GM21786 (cell line): ENCODE results near the gene GNG5.
"Not testable (repeated sequence)": the region's sequence is repeated elsewhere in the genome, so short reads cannot be mapped to it uniquely, and the experiment has no call there.

ENCODE experiments used
- ATAC-seq: cut with Tn5 transposase; IDR thresholded peaks from one replicate; pipeline ENCODE4 v1.9.1; 2021; ENCODE audit not compliant: unreplicated experiment

The GNG5 gene

GRCh38 chr1:84489766-84490165 is 16.6 kb downstream of the GNG5 start:
- ATAC-seq: no peak

- ATAC-seq: no peak
Measured at GRCh38 chr1:84488107-84488506, 18.3 kb downstream of the GNG5 start.

- no peak for ATAC-seq
Measured at GRCh38 chr1:84481317-84481716, 25.1 kb downstream of the GNG5 start.

- no peak for ATAC-seq
Measured at GRCh38 chr1:84480650-84481049, 25.7 kb downstream of the GNG5 start.

GRCh38 chr1:84479998-84480397 is 26.4 kb downstream of the GNG5 start:
- ATAC-seq: no peak

- ATAC-seq: peak; percentile 95
Measured at GRCh38 chr1:84478876-84479868, 27.2 kb downstream of the GNG5 start, which contains the start of gene RPF1. RPF1 (plus strand) TSS chr1:84479266; CDS start chr1:84479282, 16 bp downstream.

- ATAC-seq: no peak
Measured at GRCh38 chr1:84476225-84476624, 30.2 kb downstream of the GNG5 start.

- ATAC-seq: no peak
Measured at GRCh38 chr1:84467298-84467697, 39.1 kb downstream of the GNG5 start.

GRCh38 chr1:84462118-84462517 is 44.3 kb downstream of the GNG5 start:
- ATAC-seq: no peak

GRCh38 chr1:84452436-84452835 is 53.9 kb downstream of the GNG5 start:
- no peak for ATAC-seq

GRCh38 chr1:84450910-84451309 is 55.5 kb downstream of the GNG5 start:
- no peak for ATAC-seq

- ATAC-seq: not testable (repeated sequence)
Measured at GRCh38 chr1:84448704-84449103, 57.7 kb downstream of the GNG5 start.
